CD4-positive, alpha-beta memory T cell (primary cell): ENCODE data around the gene TBC1D32. TPM values are rescaled to one million over a fixed set of nuclear protein-coding genes. Genes with fewer than 3 reads are reported as not detected.

Source experiments
- CTCF ChIA-PET: fragments of 350-600 bp; sonication (Branson Sonifier 250); formaldehyde crosslinking; loops from one replicate; lab custom pipeline; 2021; ENCODE audit warnings: inconsistent platforms; ENCODE audit not compliant: partially characterized antibody; lab: Charles Lee
- POLR2A ChIA-PET: fragments of 350-600 bp; sonication (Branson Sonifier 250); formaldehyde crosslinking; loops from one replicate; lab custom pipeline; 2021; ENCODE audit not compliant: partially characterized antibody; lab: Charles Lee
- DNase-seq, 5 donors: peaks; one replicate each; pipeline versions ENCODE4 v3.0.0 to v3.0.0-alpha.2; 2020 to 2022; ENCODE audit warnings: mixed read lengths in 1 of 5
- H3K27ac ChIP-seq: one replicate; pipeline ENCODE4 v1.7.0; 2013; ENCODE audit warnings: low read depth, low read length
- H3K27me3 ChIP-seq: 2 replicates; pipeline ENCODE4 v1.7.0; 2013; ENCODE audit warnings: mild to moderate bottlenecking, low read length, moderate library complexity; ENCODE audit not compliant: insufficient read depth
- H3K36me3 ChIP-seq: 2 replicates; pipeline ENCODE4 v1.7.0; 2013; ENCODE audit warnings: mild to moderate bottlenecking, low read length, moderate library complexity; ENCODE audit not compliant: insufficient read depth
- H3K4me1 ChIP-seq: 2 replicates; pipeline ENCODE4 v1.7.0; 2013; ENCODE audit warnings: mild to moderate bottlenecking, low read length, moderate library complexity; ENCODE audit not compliant: insufficient read depth
- H3K4me3 ChIP-seq, 2 donors: one replicate each; pipeline ENCODE4 v1.7.0; 2013; ENCODE audit warnings: low read length in 2 of 2, mild to moderate bottlenecking in 1 of 2
- H3K9me3 ChIP-seq, 2 donors: one replicate each; pipeline ENCODE4 v1.7.0; 2013; ENCODE audit warnings: low read length in 2 of 2, control low read depth in 1 of 2; ENCODE audit not compliant: control insufficient read depth in 1 of 2
- H3K27ac Mint-ChIP-seq, 7 donors: one replicate each; pipeline ENCODE4 v1.8.0; 2020 to 2021; ENCODE audit warnings: mixed read lengths in 7 of 7, mild to moderate bottlenecking in 6 of 7, inconsistent platforms in 3 of 7, moderate library complexity in 3 of 7
- H3K27me3 Mint-ChIP-seq, 2 donors: one replicate each; pipeline ENCODE4 v1.8.0; 2020 to 2021; ENCODE audit warnings: mixed read lengths in 2 of 2
- H3K36me3 Mint-ChIP-seq, 2 donors: one replicate each; pipeline ENCODE4 v1.8.0; 2020 to 2021; ENCODE audit warnings: mixed read lengths in 2 of 2, inconsistent platforms in 1 of 2, mild to moderate bottlenecking in 1 of 2
- H3K4me1 Mint-ChIP-seq, 4 donors: one replicate each; pipeline ENCODE4 v1.8.0; 2020 to 2021; ENCODE audit warnings: mixed read lengths in 4 of 4, mild to moderate bottlenecking in 1 of 4
- H3K4me3 Mint-ChIP-seq, 8 donors: one replicate each; pipeline ENCODE4 v1.8.0; 2020 to 2021; ENCODE audit warnings: mixed read lengths in 8 of 8, mild to moderate bottlenecking in 7 of 8, moderate library complexity in 6 of 8, inconsistent platforms in 3 of 8
- H3K9me3 Mint-ChIP-seq, 8 donors: one replicate each; pipeline ENCODE4 v1.8.0; 2020 to 2021; ENCODE audit warnings: mixed read lengths in 8 of 8, mild to moderate bottlenecking in 5 of 8, inconsistent platforms in 3 of 8, moderate library complexity in 1 of 8
- intact Hi-C: fragments of 100-400 bp; cut with micrococcal nuclease; formaldehyde crosslinking; loops from one replicate; pipeline ENCODE4 v1.15.1; 2023
- polyA plus RNA-seq, 2 donors: library from polyadenylated mRNA; unstranded; fragments of 300-500 nt; fragmentation: Illumina TruSeq; gene quantifications; one replicate each; pipeline ENCODE4 v1.2.3, GENCODE V29; 2021
- total RNA-seq, 2 experiments: library from RNA; stranded (reverse); gene quantifications; one replicate each; pipeline ENCODE4 v1.2.3, GENCODE V29; 2021

TBC1D32 gene
- total and polyA plus RNA-seq, 4 experiments from 2014 or later = 5.5 to 13.2 (median 11.2) TPM; not detected in 1

GRCh38 chr6:121260651-121261102 lies 73.6 kb downstream of the TBC1D32 start:
- no peaks in the 10 kb centered on the region for H3K4me1 ChIP-seq
- H3K27ac ChIP-seq = no peak overlapping the region
- no peak for DNase-seq
- no peaks in the 10 kb centered on the region for H3K36me3 ChIP-seq
- POLR2A ChIA-PET = no interaction called here
- no peaks in the 10 kb centered on the region for H3K27me3 ChIP-seq
- H3K4me3 ChIP-seq = no peak overlapping the region
- intact Hi-C loops = no loop called here
- H3K9me3 ChIP-seq = no peaks in the 10 kb centered on the region
- CTCF ChIA-PET = no interaction called here
- Mint-ChIP-seq H3K9me3 (peaks cover 13 to 44% (median 29%) of the 10 kb centered on the region in 8 donors), H3K4me3 (no peak overlapping the region), H3K27me3 (no peaks in the 10 kb centered on the region), H3K4me1 (peaks cover 0 to 1% (median 0%) of the 10 kb centered on the region in 4 donors), H3K36me3 (peaks cover 61 to 81% of the 10 kb centered on the region in 2 donors), H3K27ac (no peak overlapping the region)

- peak overlapping the region in 1 of 7 donors; percentile 37 for H3K27ac Mint-ChIP-seq
- peaks cover 0 to 2% (median 0%) of the 10 kb centered on the region in 4 donors for H3K4me1 Mint-ChIP-seq
- no peak overlapping the region for H3K4me3 ChIP-seq
- H3K4me3 Mint-ChIP-seq = no peak overlapping the region
- H3K9me3 Mint-ChIP-seq = peaks cover 7 to 65% (median 54%) of the 10 kb centered on the region in 8 donors
- intact Hi-C loops = no loop called here
- no peaks in the 10 kb centered on the region for H3K27me3 Mint-ChIP-seq
- CTCF ChIA-PET = no interaction called here
- H3K36me3 ChIP-seq = no peaks in the 10 kb centered on the region
- H3K9me3 ChIP-seq = no peaks in the 10 kb centered on the region
- H3K4me1 ChIP-seq = no peaks in the 10 kb centered on the region
- no peak for DNase-seq
- H3K27ac ChIP-seq = no peak overlapping the region
- POLR2A ChIA-PET = no interaction called here
- no peaks in the 10 kb centered on the region for H3K27me3 ChIP-seq
- peaks cover 73 to 96% of the 10 kb centered on the region in 2 donors for H3K36me3 Mint-ChIP-seq
Measured at GRCh38 chr6:121247386-121247785, 86.9 kb downstream of the TBC1D32 start.

GRCh38 chr6:121242386-121242785 lies 91.9 kb downstream of the TBC1D32 start:
- Histone ChIP-seq H3K27me3 (no peaks in the 10 kb centered on the region), H3K27ac (no peak overlapping the region), H3K4me1 (no peaks in the 10 kb centered on the region), H3K9me3 (no peaks in the 10 kb centered on the region), H3K4me3 (no peak overlapping the region), H3K36me3 (peaks cover 4% of the 10 kb centered on the region)
- intact Hi-C loops = no loop called here
- Mint-ChIP-seq H3K4me1 (peaks cover 0 to under 1% (median 0%) of the 10 kb centered on the region in 4 donors), H3K4me3 (no peak overlapping the region), H3K27ac (no peak overlapping the region), H3K9me3 (peaks cover 0 to 18% (median 14%) of the 10 kb centered on the region in 8 donors), H3K27me3 (no peaks in the 10 kb centered on the region), H3K36me3 (peaks cover 43 to 80% of the 10 kb centered on the region in 2 donors)
- CTCF ChIA-PET = no interaction called here
- DNase-seq = no peak
- POLR2A ChIA-PET = no interaction called here

GRCh38 chr6:121237859-121238258 lies 96.4 kb downstream of the TBC1D32 start:
- H3K9me3 ChIP-seq = no peaks in the 10 kb centered on the region
- H3K27ac ChIP-seq = no peak overlapping the region
- no peaks in the 10 kb centered on the region for H3K4me1 ChIP-seq
- DNase-seq = no peak
- peaks cover 4% of the 10 kb centered on the region for H3K36me3 ChIP-seq
- H3K36me3 Mint-ChIP-seq = peaks cover 38 to 66% of the 10 kb centered on the region in 2 donors
- H3K4me1 Mint-ChIP-seq = no peaks in the 10 kb centered on the region
- no peak overlapping the region for H3K4me3 ChIP-seq
- peaks cover 0 to 21% (median 5%) of the 10 kb centered on the region in 8 donors for H3K9me3 Mint-ChIP-seq
- H3K27me3 ChIP-seq = no peaks in the 10 kb centered on the region
- H3K27me3 Mint-ChIP-seq = no peaks in the 10 kb centered on the region
- H3K4me3 Mint-ChIP-seq = no peak overlapping the region
- intact Hi-C loops = no loop called here
- no peak overlapping the region for H3K27ac Mint-ChIP-seq
- CTCF ChIA-PET = no interaction called here
- POLR2A ChIA-PET = no interaction called here

- H3K27ac Mint-ChIP-seq = peak overlapping the region in 1 of 7 donors; percentile 31
- peak overlapping the region in 1 of 8 donors; percentile 40 for H3K4me3 Mint-ChIP-seq
Measured at GRCh38 chr6:121236984-121237383, 97.3 kb downstream of the TBC1D32 start.

GRCh38 chr6:121235386-121235785 lies 98.9 kb downstream of the TBC1D32 start:
- ChIA-PET CTCF (no interaction called here), POLR2A (no interaction called here)
- H3K27ac Mint-ChIP-seq = no peak overlapping the region
- Histone ChIP-seq H3K4me1 (no peaks in the 10 kb centered on the region), H3K27me3 (no peaks in the 10 kb centered on the region), H3K36me3 (no peaks in the 10 kb centered on the region), H3K27ac (no peak overlapping the region), H3K4me3 (no peak overlapping the region), H3K9me3 (no peaks in the 10 kb centered on the region)
- peaks cover 40 to 75% of the 10 kb centered on the region in 2 donors for H3K36me3 Mint-ChIP-seq
- H3K9me3 Mint-ChIP-seq = peaks cover 0 to 21% (median 7%) of the 10 kb centered on the region in 8 donors
- no peak overlapping the region for H3K4me3 Mint-ChIP-seq
- intact Hi-C loops = no loop called here
- H3K4me1 Mint-ChIP-seq = no peaks in the 10 kb centered on the region
- H3K27me3 Mint-ChIP-seq = no peaks in the 10 kb centered on the region
- no peak for DNase-seq

More at GRCh38 chr6:121236984-121237383, 97.3 kb downstream of the TBC1D32 start:
- no peak overlapping the region for H3K4me3 ChIP-seq
- no peaks in the 10 kb centered on the region for H3K9me3 ChIP-seq
- peaks cover 40 to 67% of the 10 kb centered on the region in 2 donors for H3K36me3 Mint-ChIP-seq
- H3K36me3 ChIP-seq = peaks cover 4% of the 10 kb centered on the region
- ChIA-PET POLR2A (no interaction called here), CTCF (no interaction called here)
- H3K9me3 Mint-ChIP-seq = peaks cover 0 to 21% (median 6%) of the 10 kb centered on the region in 8 donors
- H3K4me1 Mint-ChIP-seq = no peaks in the 10 kb centered on the region
- peak in 1 of 5 donors; percentile 13 for DNase-seq
- H3K27ac ChIP-seq = no peak overlapping the region
- H3K27me3 Mint-ChIP-seq = no peaks in the 10 kb centered on the region
- intact Hi-C loops = no loop called here
- no peaks in the 10 kb centered on the region for H3K27me3 ChIP-seq
- no peaks in the 10 kb centered on the region for H3K4me1 ChIP-seq

- Mint-ChIP-seq H3K9me3 (peaks cover 0 to 7% (median 0%) of the 10 kb centered on the region in 8 donors), H3K27ac (peak overlapping the region in 1 of 7 donors; percentile 36), H3K36me3 (peaks cover 33 to 38% of the 10 kb centered on the region in 2 donors), H3K4me1 (no peaks in the 10 kb centered on the region), H3K27me3 (no peaks in the 10 kb centered on the region), H3K4me3 (no peak overlapping the region)
- no peak overlapping the region for H3K27ac ChIP-seq
- intact Hi-C loops = no loop called here
- no peak for DNase-seq
- H3K4me3 ChIP-seq = no peak overlapping the region
- CTCF ChIA-PET = no interaction called here
- H3K9me3 ChIP-seq = no peaks in the 10 kb centered on the region
- POLR2A ChIA-PET = no interaction called here
- H3K36me3 ChIP-seq = no peaks in the 10 kb centered on the region
- H3K27me3 ChIP-seq = no peaks in the 10 kb centered on the region
- H3K4me1 ChIP-seq = no peaks in the 10 kb centered on the region
Measured at GRCh38 chr6:121223930-121224329, 110.3 kb downstream of the TBC1D32 start.
